HCT116 (cell line): ENCODE measurements around the gene STBD1. TPM values are rescaled to one million over a fixed set of nuclear protein-coding genes. Genes with fewer than 3 reads are reported as not detected.
"Not testable (repeated sequence)": the region's sequence is repeated elsewhere in the genome, so short reads cannot be mapped to it uniquely, and the experiment has no call there.

Experiments
- ATAC-seq: fragments of 200-7000 bp; cut with Tn5 transposase; 2 replicates; pipeline ENCODE4 v1.9.1; 2020; ENCODE audit warnings: mild to moderate bottlenecking, moderate library complexity
- BruUV-seq: library from RNA; stranded (reverse); fragments of 400-500 nt; replicated peaks from 2 replicates; lab custom pipeline; 2021; lab: Mats Ljungman, UMichigan
- CTCF ChIA-PET: fragments of 300-600 bp; sonication (Branson Sonifier 250); formaldehyde crosslinking; loops from one replicate; lab custom pipeline; 2021; ENCODE audit warnings: antibody characterized with exemption; lab: Charles Lee
- POLR2A ChIA-PET: fragments of 300-600, 350-600 bp; sonication (Branson Sonifier 250); formaldehyde crosslinking; loops from one replicate; lab custom pipeline; 2021; ENCODE audit warnings: antibody characterized with exemption; lab: Charles Lee
- RAD21 ChIA-PET, 2 experiments: fragments of 300-600 bp; sonication (Branson Sonifier 250); formaldehyde crosslinking; loops; one replicate each; lab custom pipeline; 2023; ENCODE audit warnings: low total read pairs in 2 of 2; ENCODE audit not compliant: uncharacterized antibody in 2 of 2, unreplicated experiment in 2 of 2, low non-redundant PET in 1 of 2; lab: Charles Lee
- DNase-seq: peaks from one replicate; pipeline ENCODE4 v3.0.0-alpha.2; 2010; ENCODE audit warnings: low read depth, low spot score
- H2AFZ ChIP-seq: fragments of 200-600 bp; shearing (Covaris generic), sonication (generic); 2 replicates; pipeline ENCODE4 v1.6.1; 2017; ENCODE audit warnings: low read depth, mixed run types, mixed read lengths, antibody characterized with exemption, low read length; ENCODE audit not compliant: poor library complexity, severe bottlenecking
- H3K27ac ChIP-seq: 2 replicates; pipeline ENCODE4 v1.5.1; 2012; ENCODE audit warnings: low read depth, low read length
- H3K27me3 ChIP-seq: fragments of 200-600 bp; sonication (generic); 2 replicates; pipeline ENCODE4 v1.6.1; 2016; ENCODE audit warnings: mixed run types, low read length, mixed read lengths; ENCODE audit not compliant: insufficient read depth
- H3K36me3 ChIP-seq, 2 experiments: fragments of 200-500 bp in 1 of 2; fragments of 200-600 bp in 1 of 2; sonication (Bioruptor generic) in 1 of 2; sonication (generic) in 1 of 2; 2 replicates each; pipeline versions ENCODE4 v1.5.1 to v1.6.1; 2014 to 2016; ENCODE audit warnings: low read length in 2 of 2, inconsistent platforms in 1 of 2, mixed read lengths in 1 of 2, mixed run types in 1 of 2; ENCODE audit not compliant: insufficient read depth in 2 of 2, control insufficient read depth in 1 of 2
- H3K4me1 ChIP-seq, 2 experiments: fragments of 200-600 bp in 1 of 2; sonication (generic) in 1 of 2; 2 replicates each; pipeline versions ENCODE4 v1.5.1 to v1.6.1; 2012 to 2017; ENCODE audit warnings: low read length in 2 of 2, inconsistent platforms in 1 of 2, mild to moderate bottlenecking in 1 of 2, mixed read lengths in 1 of 2, mixed run types in 1 of 2, moderate library complexity in 1 of 2; ENCODE audit not compliant: insufficient read depth in 2 of 2, control insufficient read depth in 1 of 2
- H3K4me2 ChIP-seq: fragments of 200-600 bp; sonication (generic); 2 replicates; pipeline ENCODE4 v1.6.1; 2017; ENCODE audit warnings: mixed run types, low read length, mixed read lengths
- H3K4me3 ChIP-seq, 2 experiments: fragments of 200-600 bp in 1 of 2; sonication (generic) in 1 of 2; replicated peaks in 1 of 2; 2 replicates each; pipeline ENCODE4 v1.5.1; 2011 to 2016; ENCODE audit warnings: low read length in 2 of 2, control low read depth in 1 of 2, low read depth in 1 of 2, mild to moderate bottlenecking in 1 of 2, mixed read lengths in 1 of 2, mixed run types in 1 of 2
- H3K79me2 ChIP-seq: fragments of 200-600 bp; sonication (generic); 2 replicates; pipeline ENCODE4 v1.6.1; 2017; ENCODE audit warnings: mild to moderate bottlenecking, mixed run types, low read length, moderate library complexity, mixed read lengths; ENCODE audit not compliant: insufficient read depth
- H3K9ac ChIP-seq: fragments of 200-600 bp; sonication (generic); 2 replicates; pipeline ENCODE4 v1.6.1; 2016; ENCODE audit warnings: low read length, mixed read lengths
- H3K9me2 ChIP-seq: fragments of 200-600 bp; sonication (generic), shearing (Covaris generic); 2 replicates; pipeline ENCODE4 v1.6.1; 2017; ENCODE audit warnings: mixed run types, mild to moderate bottlenecking, moderate library complexity; ENCODE audit not compliant: insufficient read depth
- H3K9me3 ChIP-seq, 2 experiments: fragments of 200-500 bp in 1 of 2; fragments of 200-600 bp in 1 of 2; sonication (Bioruptor generic) in 1 of 2; sonication (generic) in 1 of 2; 2 replicates each; pipeline ENCODE4 v1.6.1; 2014 to 2017; ENCODE audit warnings: low read length in 2 of 2, mixed read lengths in 2 of 2, inconsistent platforms in 1 of 2, low read depth in 1 of 2, mild to moderate bottlenecking in 1 of 2, mixed run types in 1 of 2, moderate library complexity in 1 of 2; ENCODE audit not compliant: control insufficient read depth in 1 of 2, insufficient read depth in 1 of 2
- H4K20me1 ChIP-seq: fragments of 200-600 bp; sonication (generic), shearing (Covaris generic); 2 replicates; pipeline ENCODE4 v1.6.1; 2017; ENCODE audit warnings: mixed run types, mild to moderate bottlenecking, moderate library complexity; ENCODE audit not compliant: insufficient read depth
- CBX3 ChIP-seq: IDR thresholded peaks from 2 replicates; pipeline ENCODE4 v1.6.1; 2012; ENCODE audit warnings: low read depth
- EGR1 ChIP-seq: IDR thresholded peaks from 2 replicates; pipeline ENCODE4 v1.6.1; 2012; ENCODE audit warnings: low read depth
- ELF1 ChIP-seq: IDR thresholded peaks from 2 replicates; pipeline ENCODE4 v1.6.1; 2012; ENCODE audit warnings: low read depth, borderline replicate concordance
- FOSL1 ChIP-seq: IDR thresholded peaks from 2 replicates; pipeline ENCODE4 v1.6.1; 2012; ENCODE audit warnings: low read depth
- RAD21 ChIP-seq: IDR thresholded peaks from 2 replicates; pipeline ENCODE4 v1.6.1; 2012; ENCODE audit warnings: low read depth, mild to moderate bottlenecking
- SIN3A ChIP-seq: IDR thresholded peaks from 2 replicates; pipeline ENCODE4 v1.6.1; 2012; ENCODE audit warnings: low read depth
- SP1 ChIP-seq: IDR thresholded peaks from 2 replicates; pipeline ENCODE4 v1.6.1; 2012; ENCODE audit warnings: low read depth
- SRF ChIP-seq: IDR thresholded peaks from 2 replicates; pipeline ENCODE4 v1.6.1; 2012; ENCODE audit warnings: low read depth
- TCF7L2 ChIP-seq: IDR thresholded peaks from 2 replicates; pipeline ENCODE4 v1.7.0; 2011; ENCODE audit warnings: borderline replicate concordance, inconsistent platforms; ENCODE audit not compliant: insufficient read depth, insufficient read length; ENCODE audit errors: extremely low read depth
- YY1 ChIP-seq: IDR thresholded peaks from 2 replicates; pipeline ENCODE4 v1.6.1; 2011; ENCODE audit warnings: low read length, low read depth, moderate library complexity, mild to moderate bottlenecking; ENCODE audit not compliant: insufficient replicate concordance; ENCODE audit errors: extremely low read depth
- ZFX ChIP-seq: fragments of 450-650 bp; IDR thresholded peaks from 2 replicates; pipeline ENCODE4 v1.6.1; 2017
- ZNF274 ChIP-seq: fragments of 200-500 bp; sonication (Bioruptor generic); IDR thresholded peaks from 2 replicates; pipeline ENCODE4 v1.6.1; 2014; ENCODE audit warnings: mild to moderate bottlenecking, low read depth, low read length, inconsistent platforms
- intact Hi-C: fragments of 100-400 bp; cut with micrococcal nuclease; formaldehyde crosslinking; loops from 2 replicates; pipeline ENCODE4 v1.10.0; 2022
- total RNA-seq: library from RNA; stranded (reverse); gene quantifications from one replicate; pipeline ENCODE4 v1.2.1, GENCODE V29; 2021; ENCODE audit not compliant: unreplicated experiment
- TF ChIP-seq, protein P1 (sequence below): IDR thresholded peaks from 2 replicates; pipeline ENCODE4 v1.6.1; 2012; ENCODE audit warnings: low read depth
- TF ChIP-seq, protein P2 (sequence below): IDR thresholded peaks from 2 replicates; pipeline ENCODE4 v1.6.1; 2011; ENCODE audit warnings: mild to moderate bottlenecking, low read length, moderate library complexity; ENCODE audit not compliant: insufficient replicate concordance; ENCODE audit errors: extremely low read depth
- TF ChIP-seq, protein P3 (sequence below): IDR thresholded peaks from 2 replicates; pipeline ENCODE4 v1.6.1; 2012
- TF ChIP-seq, protein P4 (sequence below): IDR thresholded peaks from 2 replicates; pipeline ENCODE4 v1.6.1; 2012

Gene STBD1
- total RNA-seq, 1 experiment from 2014 or later = 5.6 TPM

DNA sequence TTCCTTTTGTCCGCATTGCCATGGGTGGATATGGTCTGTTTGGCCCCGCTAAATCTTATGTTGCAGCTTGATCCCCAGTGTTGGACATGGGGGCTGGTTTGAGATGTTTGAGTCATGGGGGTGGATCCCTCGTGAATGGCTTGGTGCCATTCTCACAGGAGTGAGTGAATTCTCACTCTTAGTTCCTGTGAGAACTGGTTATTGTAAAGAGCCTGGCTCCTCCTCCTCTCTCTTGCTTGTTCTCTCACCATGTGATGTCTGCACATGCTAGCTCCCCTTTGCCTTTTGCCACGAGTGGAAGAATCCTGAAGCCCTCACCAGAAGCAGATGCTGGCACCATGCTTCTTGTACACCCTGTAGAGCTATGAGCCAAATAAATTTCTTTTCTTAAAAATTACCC is 22.6 kb upstream of the STBD1 start:
- no peak overlapping the region for H3K4me3 ChIP-seq
- no peaks in the 10 kb centered on the region for H4K20me1 ChIP-seq
- H3K27ac ChIP-seq = no peak overlapping the region
- BruUV-seq = no TSS peak
- POLR2A ChIA-PET = no interaction called here
- no peak overlapping the region for H3K4me2 ChIP-seq
- RAD21 ChIA-PET = no interaction called here
- no peak overlapping the region for H2AFZ ChIP-seq
- no peaks in the 10 kb centered on the region for H3K27me3 ChIP-seq
- no peaks in the 10 kb centered on the region for H3K9me3 ChIP-seq
- no peak for DNase-seq
- CTCF ChIA-PET = no interaction called here
- H3K4me1 ChIP-seq = no peaks in the 10 kb centered on the region
- no peaks in the 10 kb centered on the region for H3K36me3 ChIP-seq
- H3K9me2 ChIP-seq = no peaks in the 10 kb centered on the region
- intact Hi-C loops = no loop called here
- ATAC-seq = no peak
- TF ChIP-seq FOSL1 (no peak), SRF (no peak), EGR1 (no peak), SP1 (no peak), TCF7L2 (no peak), RAD21 (no peak), ELF1 (no peak), ZFX (no peak), YY1 (no peak), ZNF274 (no peak), CBX3 (no peak), SIN3A (no peak)
- TF ChIP-seq, protein P1, sequence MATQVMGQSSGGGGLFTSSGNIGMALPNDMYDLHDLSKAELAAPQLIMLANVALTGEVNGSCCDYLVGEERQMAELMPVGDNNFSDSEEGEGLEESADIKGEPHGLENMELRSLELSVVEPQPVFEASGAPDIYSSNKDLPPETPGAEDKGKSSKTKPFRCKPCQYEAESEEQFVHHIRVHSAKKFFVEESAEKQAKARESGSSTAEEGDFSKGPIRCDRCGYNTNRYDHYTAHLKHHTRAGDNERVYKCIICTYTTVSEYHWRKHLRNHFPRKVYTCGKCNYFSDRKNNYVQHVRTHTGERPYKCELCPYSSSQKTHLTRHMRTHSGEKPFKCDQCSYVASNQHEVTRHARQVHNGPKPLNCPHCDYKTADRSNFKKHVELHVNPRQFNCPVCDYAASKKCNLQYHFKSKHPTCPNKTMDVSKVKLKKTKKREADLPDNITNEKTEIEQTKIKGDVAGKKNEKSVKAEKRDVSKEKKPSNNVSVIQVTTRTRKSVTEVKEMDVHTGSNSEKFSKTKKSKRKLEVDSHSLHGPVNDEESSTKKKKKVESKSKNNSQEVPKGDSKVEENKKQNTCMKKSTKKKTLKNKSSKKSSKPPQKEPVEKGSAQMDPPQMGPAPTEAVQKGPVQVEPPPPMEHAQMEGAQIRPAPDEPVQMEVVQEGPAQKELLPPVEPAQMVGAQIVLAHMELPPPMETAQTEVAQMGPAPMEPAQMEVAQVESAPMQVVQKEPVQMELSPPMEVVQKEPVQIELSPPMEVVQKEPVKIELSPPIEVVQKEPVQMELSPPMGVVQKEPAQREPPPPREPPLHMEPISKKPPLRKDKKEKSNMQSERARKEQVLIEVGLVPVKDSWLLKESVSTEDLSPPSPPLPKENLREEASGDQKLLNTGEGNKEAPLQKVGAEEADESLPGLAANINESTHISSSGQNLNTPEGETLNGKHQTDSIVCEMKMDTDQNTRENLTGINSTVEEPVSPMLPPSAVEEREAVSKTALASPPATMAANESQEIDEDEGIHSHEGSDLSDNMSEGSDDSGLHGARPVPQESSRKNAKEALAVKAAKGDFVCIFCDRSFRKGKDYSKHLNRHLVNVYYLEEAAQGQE = no peak
- TF ChIP-seq, protein P2, sequence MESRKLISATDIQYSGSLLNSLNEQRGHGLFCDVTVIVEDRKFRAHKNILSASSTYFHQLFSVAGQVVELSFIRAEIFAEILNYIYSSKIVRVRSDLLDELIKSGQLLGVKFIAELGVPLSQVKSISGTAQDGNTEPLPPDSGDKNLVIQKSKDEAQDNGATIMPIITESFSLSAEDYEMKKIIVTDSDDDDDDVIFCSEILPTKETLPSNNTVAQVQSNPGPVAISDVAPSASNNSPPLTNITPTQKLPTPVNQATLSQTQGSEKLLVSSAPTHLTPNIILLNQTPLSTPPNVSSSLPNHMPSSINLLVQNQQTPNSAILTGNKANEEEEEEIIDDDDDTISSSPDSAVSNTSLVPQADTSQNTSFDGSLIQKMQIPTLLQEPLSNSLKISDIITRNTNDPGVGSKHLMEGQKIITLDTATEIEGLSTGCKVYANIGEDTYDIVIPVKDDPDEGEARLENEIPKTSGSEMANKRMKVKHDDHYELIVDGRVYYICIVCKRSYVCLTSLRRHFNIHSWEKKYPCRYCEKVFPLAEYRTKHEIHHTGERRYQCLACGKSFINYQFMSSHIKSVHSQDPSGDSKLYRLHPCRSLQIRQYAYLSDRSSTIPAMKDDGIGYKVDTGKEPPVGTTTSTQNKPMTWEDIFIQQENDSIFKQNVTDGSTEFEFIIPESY = no peak
- TF ChIP-seq, protein P3, sequence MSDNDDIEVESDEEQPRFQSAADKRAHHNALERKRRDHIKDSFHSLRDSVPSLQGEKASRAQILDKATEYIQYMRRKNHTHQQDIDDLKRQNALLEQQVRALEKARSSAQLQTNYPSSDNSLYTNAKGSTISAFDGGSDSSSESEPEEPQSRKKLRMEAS = no peak
- TF ChIP-seq, protein P4, sequence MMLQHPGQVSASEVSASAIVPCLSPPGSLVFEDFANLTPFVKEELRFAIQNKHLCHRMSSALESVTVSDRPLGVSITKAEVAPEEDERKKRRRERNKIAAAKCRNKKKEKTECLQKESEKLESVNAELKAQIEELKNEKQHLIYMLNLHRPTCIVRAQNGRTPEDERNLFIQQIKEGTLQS = no peak
- H3K79me2 ChIP-seq = no peaks in the 10 kb centered on the region
- no peak overlapping the region for H3K9ac ChIP-seq

DNA sequence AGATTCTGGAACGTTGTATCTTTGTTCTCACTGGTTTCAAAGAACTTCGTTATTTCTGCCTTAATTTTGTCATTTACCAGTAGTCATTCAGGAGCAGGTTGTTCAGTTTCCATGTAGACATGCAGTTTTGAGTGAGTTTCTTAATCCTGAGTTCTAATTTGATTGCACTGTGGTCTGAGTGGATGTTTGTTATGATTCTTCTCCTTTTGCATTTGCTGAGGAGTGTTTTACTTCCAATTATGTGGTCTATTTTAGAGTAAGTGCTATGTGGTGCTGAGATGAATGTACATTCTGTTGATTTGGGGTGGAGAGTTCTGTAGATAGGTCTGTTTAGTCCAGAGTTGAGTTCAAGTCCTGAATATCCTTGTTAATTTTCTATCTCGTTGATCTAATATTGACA is 18.7 kb upstream of the STBD1 start:
- CTCF ChIA-PET, H3K4me2 ChIP-seq, DNase-seq, BruUV-seq, H3K27ac ChIP-seq, ATAC-seq, H3K36me3 ChIP-seq, H3K27me3 ChIP-seq, H3K79me2 ChIP-seq, POLR2A ChIA-PET, H4K20me1 ChIP-seq, H3K4me1 ChIP-seq, H3K9ac ChIP-seq, RAD21 ChIA-PET, H2AFZ ChIP-seq, H3K4me3 ChIP-seq, H3K9me3 ChIP-seq, intact Hi-C loops, H3K9me2 ChIP-seq: not testable (repeated sequence)
